CD4-positive, alpha-beta T cell (primary cell): Measurements from ENCODE around the gene ZBTB7A. TPM values are rescaled to one million over a fixed set of nuclear protein-coding genes. Genes with fewer than 3 reads are reported as not detected.

Experiments
- ATAC-seq: fragments of 200-7000 bp; cut with Tn5 transposase; one replicate; pipeline ENCODE4 v1.10.0; 2022; ENCODE audit warnings: mild to moderate bottlenecking; ENCODE audit not compliant: poor library complexity
- CTCF ChIA-PET: fragments of 350-600 bp; sonication (Branson Sonifier 250); formaldehyde crosslinking; loops from one replicate; lab custom pipeline; 2021; ENCODE audit warnings: antibody characterized with exemption, inconsistent platforms; lab: Charles Lee
- POLR2A ChIA-PET: fragments of 350-600 bp; sonication (Branson Sonifier 250); formaldehyde crosslinking; loops from one replicate; lab custom pipeline; 2021; ENCODE audit warnings: antibody characterized with exemption, inconsistent platforms; lab: Charles Lee
- DNase-seq, 14 experiments: peaks; one replicate each; pipeline ENCODE4 v3.0.0-alpha.2; 2013 to 2020; ENCODE audit warnings: mixed read lengths in 2 of 14
- H3K27ac ChIP-seq, 2 donors: one replicate each; pipeline versions ENCODE4 v1.5.1 to v1.7.0; 2013; ENCODE audit warnings: low read length in 2 of 2, low read depth in 1 of 2, mild to moderate bottlenecking in 1 of 2
- H3K27me3 ChIP-seq, 2 experiments: 1 replicate in 1 of 2; 2 replicates in 1 of 2; pipeline versions ENCODE4 v1.6.1 to v1.7.0; 2013; ENCODE audit warnings: low read length in 2 of 2, control low read depth in 1 of 2, mild to moderate bottlenecking in 1 of 2, moderate library complexity in 1 of 2; ENCODE audit not compliant: insufficient read depth in 2 of 2, control insufficient read depth in 1 of 2
- H3K36me3 ChIP-seq: one replicate; pipeline ENCODE4 v1.6.1; 2013; ENCODE audit warnings: low read length, control low read depth; ENCODE audit not compliant: insufficient read depth
- H3K4me1 ChIP-seq: one replicate; pipeline ENCODE4 v1.6.1; 2013; ENCODE audit warnings: low read length, control low read depth; ENCODE audit not compliant: insufficient read depth
- H3K4me3 ChIP-seq: one replicate; pipeline ENCODE4 v1.5.1; 2013; ENCODE audit warnings: mild to moderate bottlenecking, low read length, moderate library complexity
- H3K9me3 ChIP-seq, 2 experiments: 1 replicate in 1 of 2; 2 replicates in 1 of 2; pipeline versions ENCODE4 v1.6.1 to v1.7.0; 2013; ENCODE audit warnings: low read length in 2 of 2, mild to moderate bottlenecking in 2 of 2, control low read depth in 1 of 2, moderate library complexity in 1 of 2; ENCODE audit not compliant: control insufficient read depth in 1 of 2, insufficient read depth in 1 of 2
- H3K27ac Mint-ChIP-seq: one replicate; pipeline ENCODE4 v1.8.0; 2020; ENCODE audit warnings: mixed read lengths
- H3K27me3 Mint-ChIP-seq: one replicate; pipeline ENCODE4 v1.8.0; 2021; ENCODE audit warnings: mixed read lengths
- H3K36me3 Mint-ChIP-seq: one replicate; pipeline ENCODE4 v1.8.0; 2021; ENCODE audit warnings: low read depth, mixed read lengths
- H3K4me1 Mint-ChIP-seq: one replicate; pipeline ENCODE4 v1.8.0; 2021; ENCODE audit warnings: low read depth, mixed read lengths
- H3K4me3 Mint-ChIP-seq: one replicate; pipeline ENCODE4 v1.8.0; 2020; ENCODE audit warnings: mild to moderate bottlenecking, mixed read lengths
- H3K9me3 Mint-ChIP-seq: one replicate; pipeline ENCODE4 v1.8.0; 2020; ENCODE audit warnings: mixed read lengths
- intact Hi-C, 2 experiments: fragments of 100-400 bp; cut with DNase I in 1 of 2; cut with micrococcal nuclease in 1 of 2; formaldehyde crosslinking; loops; one replicate each; pipeline versions ENCODE4 v1.15.1 to v1.9.0; 2023 to 2025; cut with DNase I, micrococcal nuclease
- total RNA-seq, 174 experiments: library from RNA in 2 of 174; stranded (reverse) in 2 of 174; gene quantifications; one replicate each; pipeline ENCODE4 v1.2.3 and lab custom pipeline; 2021 to 2026
- TF ChIP-seq, protein P1 (sequence below): fragments of 200-600 bp; IDR thresholded peaks from one replicate; pipeline ENCODE4 v1.8.0; 2022; ENCODE audit warnings: antibody characterized with exemption, mild to moderate bottlenecking

The ZBTB7A gene
- total RNA-seq, 2 experiments from 2014 or later = 44.2 to 47.2 TPM

DNA sequence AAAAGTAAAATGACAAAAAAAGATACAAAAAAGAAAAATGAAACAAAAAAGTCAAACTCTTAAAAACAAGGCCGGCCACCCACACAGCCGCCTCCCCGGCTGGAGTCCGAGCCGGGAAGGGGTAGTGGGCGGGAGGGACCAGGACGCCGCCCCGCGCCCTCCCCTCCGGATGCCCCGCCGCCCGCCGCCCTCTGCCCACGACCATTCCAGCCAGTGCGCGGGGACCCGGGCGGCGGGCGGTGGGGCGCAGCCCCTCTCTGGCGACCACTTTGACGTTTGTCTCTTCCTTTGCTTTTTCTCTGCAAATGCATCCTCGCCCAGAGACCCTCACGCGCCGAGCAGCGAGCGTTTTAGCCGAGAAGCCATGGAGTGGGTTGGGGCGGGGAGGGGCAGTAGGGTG, 28.6 kb downstream of the ZBTB7A start:
- peaks cover 37% of the 10 kb centered on the region for H3K36me3 ChIP-seq
- ChIA-PET POLR2A (no interaction called here), CTCF (no interaction called here)
- no peaks in the 10 kb centered on the region for H3K4me1 ChIP-seq
- H3K4me1 Mint-ChIP-seq = no peaks in the 10 kb centered on the region
- no peak overlapping the region for H3K27ac ChIP-seq
- intact Hi-C loops = no loop called here
- H3K27ac Mint-ChIP-seq = no peak overlapping the region
- H3K4me3 ChIP-seq = no peak overlapping the region
- H3K9me3 Mint-ChIP-seq = no peaks in the 10 kb centered on the region
- no peaks in the 10 kb centered on the region for H3K27me3 ChIP-seq
- DNase-seq (no peak), ATAC-seq (no peak)
- TF ChIP-seq, protein P1, sequence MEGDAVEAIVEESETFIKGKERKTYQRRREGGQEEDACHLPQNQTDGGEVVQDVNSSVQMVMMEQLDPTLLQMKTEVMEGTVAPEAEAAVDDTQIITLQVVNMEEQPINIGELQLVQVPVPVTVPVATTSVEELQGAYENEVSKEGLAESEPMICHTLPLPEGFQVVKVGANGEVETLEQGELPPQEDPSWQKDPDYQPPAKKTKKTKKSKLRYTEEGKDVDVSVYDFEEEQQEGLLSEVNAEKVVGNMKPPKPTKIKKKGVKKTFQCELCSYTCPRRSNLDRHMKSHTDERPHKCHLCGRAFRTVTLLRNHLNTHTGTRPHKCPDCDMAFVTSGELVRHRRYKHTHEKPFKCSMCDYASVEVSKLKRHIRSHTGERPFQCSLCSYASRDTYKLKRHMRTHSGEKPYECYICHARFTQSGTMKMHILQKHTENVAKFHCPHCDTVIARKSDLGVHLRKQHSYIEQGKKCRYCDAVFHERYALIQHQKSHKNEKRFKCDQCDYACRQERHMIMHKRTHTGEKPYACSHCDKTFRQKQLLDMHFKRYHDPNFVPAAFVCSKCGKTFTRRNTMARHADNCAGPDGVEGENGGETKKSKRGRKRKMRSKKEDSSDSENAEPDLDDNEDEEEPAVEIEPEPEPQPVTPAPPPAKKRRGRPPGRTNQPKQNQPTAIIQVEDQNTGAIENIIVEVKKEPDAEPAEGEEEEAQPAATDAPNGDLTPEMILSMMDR = no peak
- H3K9me3 ChIP-seq = no peaks in the 10 kb centered on the region
- no peak overlapping the region for H3K4me3 Mint-ChIP-seq
- peaks cover 8% of the 10 kb centered on the region for H3K36me3 Mint-ChIP-seq
- H3K27me3 Mint-ChIP-seq = no peaks in the 10 kb centered on the region

DNA sequence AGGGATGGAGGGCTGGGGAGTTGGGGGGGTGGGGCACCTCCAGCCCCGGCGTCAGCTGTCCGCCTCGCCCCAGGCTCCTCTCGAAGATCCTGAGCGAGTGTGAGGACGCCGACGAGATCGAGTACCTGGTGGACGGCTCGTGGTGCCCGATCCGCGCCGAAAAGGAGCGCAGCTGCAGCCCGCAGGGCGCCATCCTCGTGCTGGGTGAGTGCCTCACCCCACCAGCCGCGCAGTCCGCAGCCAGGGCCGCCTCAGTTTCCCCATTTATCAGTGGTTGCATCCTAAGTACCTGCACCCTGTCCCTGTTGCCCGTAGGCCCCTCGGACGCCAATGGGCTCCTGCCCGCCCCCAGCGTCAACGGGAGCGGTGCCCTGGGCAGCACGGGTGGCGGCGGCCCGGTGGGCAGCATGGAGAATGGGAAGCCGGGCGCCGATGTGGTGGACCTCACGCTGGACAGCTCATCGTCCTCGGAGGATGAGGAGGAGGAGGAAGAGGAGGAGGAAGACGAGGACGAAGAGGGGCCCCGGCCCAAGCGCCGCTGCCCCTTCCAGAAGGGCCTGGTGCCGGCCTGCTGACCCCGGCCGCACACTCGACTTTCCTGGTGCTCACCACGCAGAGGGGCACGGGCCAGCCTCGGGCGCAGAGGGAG, 29.3 kb downstream of the ZBTB7A start:
- Mint-ChIP-seq H3K9me3 (no peaks in the 10 kb centered on the region), H3K36me3 (peaks cover 8% of the 10 kb centered on the region), H3K4me1 (no peaks in the 10 kb centered on the region), H3K27ac (no peak overlapping the region), H3K27me3 (no peaks in the 10 kb centered on the region), H3K4me3 (no peak overlapping the region)
- Histone ChIP-seq H3K4me3 (no peak overlapping the region), H3K4me1 (no peaks in the 10 kb centered on the region), H3K36me3 (peaks cover 36% of the 10 kb centered on the region), H3K27me3 (no peaks in the 10 kb centered on the region), H3K9me3 (no peaks in the 10 kb centered on the region), H3K27ac (no peak overlapping the region)
- DNase-seq (no peak), ATAC-seq (no peak)
- POLR2A ChIA-PET = no interaction called here
- intact Hi-C loops = no loop called here
- CTCF ChIA-PET = no interaction called here
- TF ChIP-seq, protein P1 = no peak

DNA sequence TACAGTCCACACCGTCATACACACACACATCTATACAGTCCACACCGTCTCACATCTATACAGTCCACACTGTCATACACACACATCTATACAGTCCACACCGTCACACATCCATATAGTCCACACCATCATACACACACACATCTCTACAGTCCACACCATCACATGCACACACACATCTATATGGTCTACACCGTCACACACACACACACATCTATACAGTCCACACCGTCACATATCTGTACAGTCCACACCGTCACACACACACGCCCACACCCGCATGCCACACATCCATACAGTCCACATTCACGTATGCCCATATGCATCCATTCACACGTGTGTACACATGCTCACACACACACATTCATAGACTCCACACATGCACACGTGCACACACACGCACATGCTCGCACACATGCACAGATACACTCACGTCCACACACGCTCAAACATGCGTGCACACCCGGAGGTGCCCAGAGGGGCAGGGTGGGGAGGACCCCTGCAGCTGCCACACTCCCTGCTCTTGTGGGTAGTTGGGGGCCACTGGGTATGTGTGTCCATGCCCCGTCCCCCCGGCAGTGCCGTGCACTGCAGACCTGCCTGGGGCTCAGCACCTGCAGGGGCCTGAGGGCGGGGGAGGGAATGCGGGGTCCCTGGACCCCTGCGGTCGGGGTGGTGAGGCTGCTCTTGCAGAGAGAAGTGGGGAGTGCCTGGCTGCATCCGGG, 30.0 kb downstream of the ZBTB7A start:
- ChIA-PET POLR2A (no interaction called here), CTCF (no interaction called here)
- DNase-seq (no peak), ATAC-seq (no peak)
- H3K27me3 Mint-ChIP-seq = no peaks in the 10 kb centered on the region
- H3K9me3 ChIP-seq = no peaks in the 10 kb centered on the region
- intact Hi-C loops = no loop called here
- no peak overlapping the region for H3K27ac Mint-ChIP-seq
- no peak overlapping the region for H3K27ac ChIP-seq
- peaks cover 8% of the 10 kb centered on the region for H3K36me3 Mint-ChIP-seq
- no peaks in the 10 kb centered on the region for H3K4me1 ChIP-seq
- no peaks in the 10 kb centered on the region for H3K4me1 Mint-ChIP-seq
- no peaks in the 10 kb centered on the region for H3K9me3 Mint-ChIP-seq
- H3K4me3 ChIP-seq = no peak overlapping the region
- H3K36me3 ChIP-seq = peaks cover 31% of the 10 kb centered on the region
- H3K27me3 ChIP-seq = no peaks in the 10 kb centered on the region
- TF ChIP-seq, protein P1 = no peak
- H3K4me3 Mint-ChIP-seq = no peak overlapping the region
